Measurements from ENCODE around the gene IRF2.
"Not testable (repeated sequence)": the region's sequence is repeated elsewhere in the genome, so short reads cannot be mapped to it uniquely, and the experiment has no call there.

IRF2 gene

GRCh38 chr4:184392748-184393559, 81.4 kb downstream of the IRF2 start:
- DNase-seq (ENCODE audit: low read depth in 1 of 2, low spot score in 1 of 2): no peak

GRCh38 chr4:184392316-184392715, 82.0 kb downstream of the IRF2 start:
- no peak for DNase-seq (ENCODE audit: low read depth in 1 of 2, low spot score in 1 of 2)

GRCh38 chr4:184389978-184390900, 84.1 kb downstream of the IRF2 start:
- no peak for DNase-seq (ENCODE audit: low read depth in 1 of 2, low spot score in 1 of 2)

- no peak for DNase-seq (ENCODE audit: low read depth in 1 of 2, low spot score in 1 of 2)
These were observed 86.2 kb downstream of the IRF2 start for GRCh38 chr4:184388106-184388505.

GRCh38 chr4:184387351-184387750, 87.0 kb downstream of the IRF2 start:
- no peak for DNase-seq (ENCODE audit: low read depth in 1 of 2, low spot score in 1 of 2)

- no peak for DNase-seq (ENCODE audit: low read depth in 1 of 2, low spot score in 1 of 2)
These were observed 88.0 kb downstream of the IRF2 start for GRCh38 chr4:184386271-184386781.

GRCh38 chr4:184385705-184386141, 88.6 kb downstream of the IRF2 start:
- DNase-seq (ENCODE audit: low read depth in 1 of 2, low spot score in 1 of 2): no peak

GRCh38 chr4:184384810-184385557, 89.4 kb downstream of the IRF2 start:
- no peak for DNase-seq (ENCODE audit: low read depth in 1 of 2, low spot score in 1 of 2)

- no peak for DNase-seq (ENCODE audit: low read depth in 1 of 2, low spot score in 1 of 2)
These were observed 90.1 kb downstream of the IRF2 start for GRCh38 chr4:184384056-184384809.

GRCh38 chr4:184383497-184384055, 90.8 kb downstream of the IRF2 start:
- DNase-seq (ENCODE audit: low read depth in 1 of 2, low spot score in 1 of 2): no peak

- no peak for DNase-seq (ENCODE audit: low read depth in 1 of 2, low spot score in 1 of 2)
These were observed 92.0 kb downstream of the IRF2 start for GRCh38 chr4:184382189-184382846.

- DNase-seq (ENCODE audit: low read depth in 1 of 2, low spot score in 1 of 2): no peak
These were observed 93.6 kb downstream of the IRF2 start for GRCh38 chr4:184380707-184381106.

- not testable (repeated sequence) for DNase-seq (ENCODE audit: low read depth in 1 of 2, low spot score in 1 of 2)
These were observed 94.1 kb downstream of the IRF2 start for GRCh38 chr4:184380214-184380613.

- no peak for DNase-seq (ENCODE audit: low read depth in 1 of 2, low spot score in 1 of 2)
These were observed 97.4 kb downstream of the IRF2 start for GRCh38 chr4:184376923-184377322.

GRCh38 chr4:184376126-184376838, 98.1 kb downstream of the IRF2 start:
- DNase-seq (ENCODE audit: low read depth in 1 of 2, low spot score in 1 of 2): no peak

- not testable (repeated sequence) for DNase-seq (ENCODE audit: low read depth in 1 of 2, low spot score in 1 of 2)
These were observed 98.7 kb downstream of the IRF2 start for GRCh38 chr4:184375623-184376022.

GRCh38 chr4:184375027-184375426, 99.3 kb downstream of the IRF2 start:
- no peak for DNase-seq (ENCODE audit: low read depth in 1 of 2, low spot score in 1 of 2)

GRCh38 chr4:184373886-184374405, 100.4 kb downstream of the IRF2 start:
- DNase-seq (ENCODE audit: low read depth in 1 of 2, low spot score in 1 of 2): no peak

- no peak for DNase-seq (ENCODE audit: low read depth in 1 of 2, low spot score in 1 of 2)
These were observed 103.0 kb downstream of the IRF2 start for GRCh38 chr4:184371390-184371787.

Measured in stimulated activated CD4-positive, alpha-beta T cell treated with anti-CD3 and anti-CD28 coated beads, Interleukin-15, amount 100 ng/mL, for 1 hour (primary cell).